Measurements from ENCODE around the gene WNT9B.

Gene WNT9B

GRCh38 chr17:46857600-46857999, 6.2 kb downstream of the WNT9B start:
- DNase-seq (ENCODE audit: low spot score) = no peak

- DNase-seq (ENCODE audit: low spot score) = no peak
Measured at GRCh38 chr17:46859996-46860395, 8.6 kb downstream of the WNT9B start.

- DNase-seq (ENCODE audit: low spot score) = no peak
Measured at GRCh38 chr17:46862949-46863348, 11.6 kb downstream of the WNT9B start.

- no peak for DNase-seq (ENCODE audit: low spot score)
Measured at GRCh38 chr17:46863383-46864121, 12.2 kb downstream of the WNT9B start.

- DNase-seq (ENCODE audit: low spot score) = no peak
Measured at GRCh38 chr17:46865100-46865499, 13.7 kb downstream of the WNT9B start.

GRCh38 chr17:46866325-46866724, 14.9 kb downstream of the WNT9B start:
- DNase-seq (ENCODE audit: low spot score) = no peak

- DNase-seq (ENCODE audit: low spot score) = no peak
Measured at GRCh38 chr17:46866747-46867146, 15.4 kb downstream of the WNT9B start.

GRCh38 chr17:46868689-46869187, 17.4 kb downstream of the WNT9B start:
- DNase-seq (ENCODE audit: low spot score) = no peak

- DNase-seq (ENCODE audit: low spot score) = no peak
Measured at GRCh38 chr17:46869296-46869695, 17.9 kb downstream of the WNT9B start.

GRCh38 chr17:46869975-46870803, 18.8 kb downstream of the WNT9B start:
- DNase-seq (ENCODE audit: low spot score) = no peak

- DNase-seq (ENCODE audit: low spot score) = no peak
Measured at GRCh38 chr17:46872421-46872820, 21.0 kb downstream of the WNT9B start.

GRCh38 chr17:46873941-46874645, 22.7 kb downstream of the WNT9B start:
- DNase-seq (ENCODE audit: low spot score) = no peak

- no peak for DNase-seq (ENCODE audit: low spot score)
Measured at GRCh38 chr17:46874906-46875305, 23.5 kb downstream of the WNT9B start.

- no peak for DNase-seq (ENCODE audit: low spot score)
Measured at GRCh38 chr17:46875849-46876352, 24.5 kb downstream of the WNT9B start.

- no peak for DNase-seq (ENCODE audit: low spot score)
Measured at GRCh38 chr17:46876353-46876887, 25.0 kb downstream of the WNT9B start.

- no peak for DNase-seq (ENCODE audit: low spot score)
Measured at GRCh38 chr17:46876926-46877325, 25.5 kb downstream of the WNT9B start.

GRCh38 chr17:46877466-46877865, 26.1 kb downstream of the WNT9B start:
- no peak for DNase-seq (ENCODE audit: low spot score)

GRCh38 chr17:46878055-46878454, 26.7 kb downstream of the WNT9B start:
- no peak for DNase-seq (ENCODE audit: low spot score)

GRCh38 chr17:46879101-46879500, 27.7 kb downstream of the WNT9B start:
- DNase-seq (ENCODE audit: low spot score) = no peak

- DNase-seq (ENCODE audit: low spot score) = no peak
Measured at GRCh38 chr17:46881015-46881414, 29.6 kb downstream of the WNT9B start.

GRCh38 chr17:46882666-46883065, 31.3 kb downstream of the WNT9B start:
- DNase-seq (ENCODE audit: low spot score) = no peak
